Measurements from ENCODE around the gene SCUBE1. TPM values are rescaled to one million over a fixed set of nuclear protein-coding genes. Genes with fewer than 3 reads are reported as not detected.

SCUBE1 gene
- total and polyA plus RNA-seq, 2 of the 4 experiments (the other 2 are of a cell fraction), result not detected

- ATAC-seq (ENCODE audit: low read depth), result no peak
- H3K18ac ChIP-seq (ENCODE audit: low read depth, low read length), result no peak overlapping the region
- in situ Hi-C loops (cut with MboI; ENCODE audit: low sequenced_read_pairs), result loop anchor here (25.0 kb wide), 1 partner anchor 1246 kb away; no protein-coding TSS in a partner anchor
- no peaks in the 10 kb centered on the region for H3K36me3 ChIP-seq (ENCODE audit: control insufficient read depth, insufficient read depth, low read length)
- no peak overlapping the region for H3K4me3 ChIP-seq (ENCODE audit: insufficient read depth, low read depth, low read length)
- H3K14ac ChIP-seq (replicated peaks; ENCODE audit: low read depth, low read length), result no peak overlapping the region
- H3K27me3 ChIP-seq (ENCODE audit: control insufficient read depth, insufficient read depth, low read length), result peaks cover 17% of the 10 kb centered on the region; the same call in 1 of the 2 replicates
- H3K4me2 ChIP-seq (ENCODE audit: low read depth, low read length), result no peak overlapping the region
- H4K91ac ChIP-seq (ENCODE audit: insufficient read depth, low read depth, low read length), result no peak overlapping the region
- ChIA-PET CTCF (interaction anchor here (1.5 kb wide), 1 partner anchor 405 kb away, joined by 4 read pairs; no protein-coding TSS in a partner anchor), POLR2A (ENCODE audit: unreplicated experiment) (no interaction called here)
- no peaks in the 10 kb centered on the region for H3K9me1 ChIP-seq (ENCODE audit: insufficient read depth, low read length)
- H3K79me1 ChIP-seq (ENCODE audit: low read depth in 1 of 2, low read length in 2 of 2), result no peaks in the 10 kb centered on the region
- H3K4me1 ChIP-seq (ENCODE audit: control insufficient read depth, insufficient read depth, low read length), result no peaks in the 10 kb centered on the region
- H3K4ac ChIP-seq (ENCODE audit: low read depth, low read length), result no peak overlapping the region
- no peak overlapping the region for H4K8ac ChIP-seq (ENCODE audit: low read depth in 2 of 2, low read length in 2 of 2)
- intact Hi-C loops (cut with micrococcal nuclease), result no loop called here
- dilution Hi-C loops (cut with HindIII; ENCODE audit: low sequenced_read_pairs, unreplicated experiment), result no loop called here
- no peak overlapping the region for H3K56ac ChIP-seq (ENCODE audit: extremely low read depth, insufficient read depth, low read length)
- H2BK20ac ChIP-seq (ENCODE audit: low read depth, low read length), result no peak overlapping the region
- H2BK5ac ChIP-seq (ENCODE audit: low read depth, low read length, poor library complexity, severe bottlenecking), result no peak overlapping the region
- no peak overlapping the region for H2BK120ac ChIP-seq (ENCODE audit: low read depth, low read length)
- no peaks in the 10 kb centered on the region for H3K9me3 ChIP-seq (ENCODE audit: control insufficient read depth, insufficient read depth, low read length)
- no peak overlapping the region for H3K9ac ChIP-seq (ENCODE audit: low read depth, low read length)
- no peak overlapping the region for H3K23ac ChIP-seq (ENCODE audit: low read depth, low read length)
- H2AK9ac ChIP-seq (replicated peaks; ENCODE audit: low read depth, low read length, poor library complexity), result no peak overlapping the region
- WGBS, 2 experiments (ENCODE audit: extremely low coverage in 2 of 2, insufficient read length in 1 of 2), result no CpG with 5 or more reads among the region's 3 CpGs
- BruUV-seq (replicated peaks), result no TSS peak
- no peak overlapping the region for H2AFZ ChIP-seq (replicated peaks; ENCODE audit: low read length, poor library complexity)
- H4K5ac ChIP-seq (ENCODE audit: low read depth, low read length), result no peak overlapping the region
- no peak for TF ChIP-seq CEBPB (IDR thresholded peaks at IDR 0.05; ENCODE audit: low read depth, low read length)
- no peak for TF ChIP-seq ELK1 (IDR thresholded peaks at IDR 0.05; ENCODE audit: borderline replicate concordance, low read depth, low read length)
- TF ChIP-seq CTCF (conservative IDR thresholded peaks at IDR 0.05; ENCODE audit: low read depth, low read length), result no peak
- no peak for TF ChIP-seq FOS (IDR thresholded peaks at IDR 0.05; ENCODE audit: low read depth, low read length)
- no peak for TF ChIP-seq BHLHE40 (IDR thresholded peaks at IDR 0.05; ENCODE audit: low read depth, low read length)
- DNase-seq, result no peak
- no peak overlapping the region for H2BK15ac ChIP-seq (ENCODE audit: low read depth, low read length)
- H2AK5ac ChIP-seq (ENCODE audit: low read depth, low read length), result no peak overlapping the region
- H3K27ac ChIP-seq (ENCODE audit: insufficient read depth, low read length), result no peak overlapping the region
- no peaks in the 10 kb centered on the region for H4K20me1 ChIP-seq (ENCODE audit: insufficient read depth, low read length)
These were observed 48.1 kb upstream of the SCUBE1 start for GRCh38 chr22:43391306-43391705.

Measured in IMR-90 (cell line).